Endodermal cell (in vitro differentiated cells): ENCODE results near the gene DZIP1. TPM values are rescaled to one million over a fixed set of nuclear protein-coding genes. Genes with fewer than 3 reads are reported as not detected.

Experiments used
- DNase-seq: peaks from one replicate; pipeline ENCODE4 v3.0.0-alpha.2; 2017
- H3K27ac ChIP-seq: 2 replicates; pipeline ENCODE4 v1.5.1; 2013; ENCODE audit warnings: mild to moderate bottlenecking, low read depth, low read length, moderate library complexity
- H3K27me3 ChIP-seq: 2 replicates; pipeline ENCODE4 v1.6.1; 2013; ENCODE audit warnings: mild to moderate bottlenecking, low read length, moderate library complexity; ENCODE audit not compliant: insufficient read depth, control insufficient read depth, poor library complexity, severe bottlenecking
- H3K36me3 ChIP-seq: 2 replicates; pipeline ENCODE4 v1.7.0; 2013; ENCODE audit warnings: mild to moderate bottlenecking, low read length, moderate library complexity; ENCODE audit not compliant: control insufficient read depth, insufficient read depth
- H3K4me1 ChIP-seq: one replicate; pipeline ENCODE4 v1.7.0; 2013; ENCODE audit warnings: low read length; ENCODE audit not compliant: control insufficient read depth, insufficient read depth
- H3K4me3 ChIP-seq: 2 replicates; pipeline ENCODE4 v1.5.1; 2013; ENCODE audit warnings: mild to moderate bottlenecking, low read length, moderate library complexity
- H3K9ac ChIP-seq: 2 replicates; pipeline ENCODE4 v1.6.1; 2013; ENCODE audit warnings: mild to moderate bottlenecking, low read length, moderate library complexity; ENCODE audit not compliant: poor library complexity, severe bottlenecking; ENCODE audit errors: extremely low read depth
- H3K9me3 ChIP-seq: 2 replicates; pipeline ENCODE4 v1.6.1; 2013; ENCODE audit warnings: mild to moderate bottlenecking, low read length, moderate library complexity; ENCODE audit not compliant: control insufficient read depth
- H3K27ac Mint-ChIP-seq: 2 replicates; pipeline ENCODE4 v1.8.0; 2020; ENCODE audit warnings: mixed read lengths
- H3K27me3 Mint-ChIP-seq: 2 replicates; pipeline ENCODE4 v1.8.0; 2021; ENCODE audit warnings: mild to moderate bottlenecking, mixed read lengths; ENCODE audit not compliant: insufficient read depth
- H3K36me3 Mint-ChIP-seq: 2 replicates; pipeline ENCODE4 v1.8.0; 2020; ENCODE audit warnings: low read depth, mixed read lengths
- H3K4me1 Mint-ChIP-seq: 2 replicates; pipeline ENCODE4 v1.8.0; 2020; ENCODE audit warnings: mixed read lengths
- H3K4me3 Mint-ChIP-seq: 2 replicates; pipeline ENCODE4 v1.8.0; 2020; ENCODE audit warnings: mild to moderate bottlenecking, moderate library complexity, mixed read lengths
- H3K9me3 Mint-ChIP-seq: 2 replicates; pipeline ENCODE4 v1.8.0; 2020; ENCODE audit warnings: mild to moderate bottlenecking, mixed read lengths
- WGBS, 2 experiments: methylation state at CpG; one replicate each; pipeline versions ENCODE4 v1.1.5 to v1.1.7; 2013; ENCODE audit warnings: missing lambda C conversion rate in 2 of 2, mixed read lengths in 1 of 2; ENCODE audit not compliant: insufficient coverage in 1 of 2, insufficient read length in 1 of 2; 5-methylcytosine and 5-hydroxymethylcytosine counted together
- total RNA-seq, 2 donors: library from RNA; stranded (reverse); fragmentation: NEBNext Ultra II Directional in 1 of 2; extraction: Animal tissue kit (Norgen Biotek cat#: 25700) in 1 of 2; gene quantifications; 2 replicates in 1 of 2; 3 replicates in 1 of 2; pipeline ENCODE4 v1.2.1, GENCODE V29; 2021
- TF ChIP-seq, protein P1 (sequence below): fragments of 200-600 bp; sonication (generic); conservative IDR thresholded peaks from 2 replicates; pipeline ENCODE4 v1.5.0; 2021; ENCODE audit warnings: antibody characterized with exemption, mild to moderate bottlenecking

Gene DZIP1
- total RNA-seq, 2 donors from 2014 or later: 36.2 to 59.9 TPM

GRCh38 chr13:95677564-95678266, 33.2 kb upstream of the DZIP1 start:
- no peak for DNase-seq

GRCh38 chr13:95676762-95677563, 32.5 kb upstream of the DZIP1 start, which contains the start of gene DNAJC3:
Gene DNAJC3, plus strand, starts transcription at chr13:95677139. Its CDS starts 117 bp downstream, at chr13:95677256.
- Histone ChIP-seq H3K9ac (peak within 1 kb of the TSS; percentile 81), H3K36me3 (no peaks in the 10 kb centered on the region), H3K9me3 (peaks cover 2% of the 10 kb centered on the region), H3K4me3 (peak within 1 kb of the TSS; percentile 94), H3K4me1 (no peaks in the 10 kb centered on the region), H3K27ac (peak within 1 kb of the TSS; percentile 67), H3K27me3 (no peaks in the 10 kb centered on the region)
- Mint-ChIP-seq H3K36me3 (peaks cover 9% of the 10 kb centered on the region), H3K9me3 (peaks cover 4% of the 10 kb centered on the region), H3K27ac (peak within 1 kb of the TSS; percentile 92), H3K4me3 (peak within 1 kb of the TSS; percentile 87), H3K27me3 (no peaks in the 10 kb centered on the region), H3K4me1 (peaks cover 35% of the 10 kb centered on the region)
- peak; percentile 99 for DNase-seq
- WGBS, 2 experiments: 0% methylated on average over 14 to 90 of the region's 90 CpGs
- TF ChIP-seq, protein P1, sequence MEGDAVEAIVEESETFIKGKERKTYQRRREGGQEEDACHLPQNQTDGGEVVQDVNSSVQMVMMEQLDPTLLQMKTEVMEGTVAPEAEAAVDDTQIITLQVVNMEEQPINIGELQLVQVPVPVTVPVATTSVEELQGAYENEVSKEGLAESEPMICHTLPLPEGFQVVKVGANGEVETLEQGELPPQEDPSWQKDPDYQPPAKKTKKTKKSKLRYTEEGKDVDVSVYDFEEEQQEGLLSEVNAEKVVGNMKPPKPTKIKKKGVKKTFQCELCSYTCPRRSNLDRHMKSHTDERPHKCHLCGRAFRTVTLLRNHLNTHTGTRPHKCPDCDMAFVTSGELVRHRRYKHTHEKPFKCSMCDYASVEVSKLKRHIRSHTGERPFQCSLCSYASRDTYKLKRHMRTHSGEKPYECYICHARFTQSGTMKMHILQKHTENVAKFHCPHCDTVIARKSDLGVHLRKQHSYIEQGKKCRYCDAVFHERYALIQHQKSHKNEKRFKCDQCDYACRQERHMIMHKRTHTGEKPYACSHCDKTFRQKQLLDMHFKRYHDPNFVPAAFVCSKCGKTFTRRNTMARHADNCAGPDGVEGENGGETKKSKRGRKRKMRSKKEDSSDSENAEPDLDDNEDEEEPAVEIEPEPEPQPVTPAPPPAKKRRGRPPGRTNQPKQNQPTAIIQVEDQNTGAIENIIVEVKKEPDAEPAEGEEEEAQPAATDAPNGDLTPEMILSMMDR: no peak

More at GRCh38 chr13:95677564-95678266, 33.2 kb upstream of the DZIP1 start:
- H3K4me1 ChIP-seq: no peaks in the 10 kb centered on the region
- no peaks in the 10 kb centered on the region for H3K36me3 ChIP-seq
- peak overlapping the region; percentile 66 for H3K9ac ChIP-seq
- H3K36me3 Mint-ChIP-seq: peaks cover 7% of the 10 kb centered on the region
- peaks cover 39% of the 10 kb centered on the region for H3K4me1 Mint-ChIP-seq
- WGBS, 2 experiments: 3 to 5% methylated on average over 15 to 30 of the region's 30 CpGs
- H3K4me3 Mint-ChIP-seq: peak overlapping the region; percentile 87
- TF ChIP-seq, protein P1: no peak
- H3K4me3 ChIP-seq: peak overlapping the region; percentile 94
- no peaks in the 10 kb centered on the region for H3K9me3 ChIP-seq
- no peaks in the 10 kb centered on the region for H3K27me3 ChIP-seq
- peaks cover 2% of the 10 kb centered on the region for H3K9me3 Mint-ChIP-seq
- no peaks in the 10 kb centered on the region for H3K27me3 Mint-ChIP-seq
- H3K27ac ChIP-seq: no peak overlapping the region
- H3K27ac Mint-ChIP-seq: peak overlapping the region; percentile 81

- H3K27ac ChIP-seq: peak overlapping the region; percentile 67
- Mint-ChIP-seq H3K27ac (peak overlapping the region; percentile 92), H3K27me3 (no peaks in the 10 kb centered on the region), H3K36me3 (peaks cover 13% of the 10 kb centered on the region), H3K4me1 (peaks cover 35% of the 10 kb centered on the region), H3K9me3 (peaks cover 11% of the 10 kb centered on the region), H3K4me3 (peak overlapping the region; percentile 87)
- no peaks in the 10 kb centered on the region for H3K4me1 ChIP-seq
- no peak for DNase-seq
- peaks cover 8% of the 10 kb centered on the region for H3K9me3 ChIP-seq
- no peaks in the 10 kb centered on the region for H3K27me3 ChIP-seq
- TF ChIP-seq, protein P1: no peak
- 0 to 2% methylated on average over 17 to 31 of the region's 32 CpGs for WGBS, 2 experiments
- peak overlapping the region; percentile 81 for H3K9ac ChIP-seq
- peak overlapping the region; percentile 89 for H3K4me3 ChIP-seq
- no peaks in the 10 kb centered on the region for H3K36me3 ChIP-seq
Observed at GRCh38 chr13:95676105-95676761, 31.7 kb upstream of the DZIP1 start.
